ENCODE results near the gene SMC1B. TPM values are rescaled to one million over a fixed set of nuclear protein-coding genes. Genes with fewer than 3 reads are reported as not detected.
"Not testable (repeated sequence)": the region's sequence is repeated elsewhere in the genome, so short reads cannot be mapped to it uniquely, and the experiment has no call there.

SMC1B gene
- total RNA-seq, 1 experiment from 2014 or later: not detected

DNA sequence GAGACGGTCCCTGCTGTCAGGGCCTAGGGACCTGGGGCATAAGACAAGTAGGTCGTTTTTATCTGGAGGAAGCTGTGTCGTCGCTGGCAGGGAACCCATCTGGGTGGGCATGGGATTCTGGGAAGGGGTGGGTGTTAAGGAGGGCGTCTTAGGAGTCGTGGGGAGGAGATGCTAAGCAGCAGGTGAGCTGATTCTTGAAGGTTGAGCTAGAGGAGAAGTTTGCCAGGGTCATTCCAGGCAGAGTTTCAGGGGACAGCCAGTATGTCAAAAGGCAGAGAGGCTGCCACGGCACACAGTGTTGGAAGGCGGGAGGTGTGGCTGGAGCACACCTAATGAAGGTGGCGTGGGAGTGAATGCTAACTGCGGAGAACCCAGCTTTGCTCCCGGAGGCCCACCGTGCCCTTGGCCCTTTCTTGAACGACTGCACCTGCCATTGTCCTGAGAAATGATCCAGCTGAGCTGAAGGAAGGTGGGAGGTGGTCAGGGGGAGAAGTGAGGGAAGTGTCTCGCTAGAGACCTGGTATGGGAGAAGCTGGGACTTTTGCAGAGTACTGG, 102.3 kb downstream of the SMC1B start:
- no peak for DNase-seq (ENCODE audit: low spot score)
- in situ Hi-C loops (cut with HindIII; ENCODE audit: low sequenced_read_pairs): no loop called here

DNA sequence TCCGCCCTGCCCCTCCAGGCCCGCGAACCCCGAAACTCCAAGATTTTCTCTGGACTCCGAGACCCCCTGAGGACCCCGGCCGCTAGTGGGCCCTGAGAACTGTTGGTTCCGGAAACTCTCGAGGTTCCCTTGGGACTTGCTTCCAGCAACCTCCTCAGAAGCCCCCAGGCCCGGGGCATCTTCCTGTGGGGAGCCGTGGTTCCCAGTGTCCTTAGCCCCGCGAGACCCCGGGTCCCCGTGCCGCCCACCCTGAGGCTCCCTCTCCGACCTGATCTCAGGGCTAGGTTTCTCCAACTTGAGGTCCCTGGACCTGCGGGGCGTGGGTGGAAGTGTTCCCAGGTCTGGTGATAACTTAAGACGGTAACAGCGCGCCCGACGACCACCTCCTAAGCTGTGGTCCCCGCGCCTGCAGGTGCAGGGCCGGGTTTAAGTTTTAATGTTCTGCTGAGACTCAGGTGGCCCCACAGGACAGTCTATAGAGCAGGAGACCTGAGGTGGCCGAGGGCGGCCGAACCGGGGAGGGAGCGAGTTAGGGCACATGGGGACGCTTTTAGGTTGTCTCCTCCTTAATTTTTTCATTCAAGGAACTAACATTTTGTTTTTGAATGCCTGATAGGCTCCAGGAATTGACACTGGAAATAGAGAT, 102.9 kb downstream of the SMC1B start:
- in situ Hi-C loops (cut with HindIII; ENCODE audit: low sequenced_read_pairs): no loop called here

DNA sequence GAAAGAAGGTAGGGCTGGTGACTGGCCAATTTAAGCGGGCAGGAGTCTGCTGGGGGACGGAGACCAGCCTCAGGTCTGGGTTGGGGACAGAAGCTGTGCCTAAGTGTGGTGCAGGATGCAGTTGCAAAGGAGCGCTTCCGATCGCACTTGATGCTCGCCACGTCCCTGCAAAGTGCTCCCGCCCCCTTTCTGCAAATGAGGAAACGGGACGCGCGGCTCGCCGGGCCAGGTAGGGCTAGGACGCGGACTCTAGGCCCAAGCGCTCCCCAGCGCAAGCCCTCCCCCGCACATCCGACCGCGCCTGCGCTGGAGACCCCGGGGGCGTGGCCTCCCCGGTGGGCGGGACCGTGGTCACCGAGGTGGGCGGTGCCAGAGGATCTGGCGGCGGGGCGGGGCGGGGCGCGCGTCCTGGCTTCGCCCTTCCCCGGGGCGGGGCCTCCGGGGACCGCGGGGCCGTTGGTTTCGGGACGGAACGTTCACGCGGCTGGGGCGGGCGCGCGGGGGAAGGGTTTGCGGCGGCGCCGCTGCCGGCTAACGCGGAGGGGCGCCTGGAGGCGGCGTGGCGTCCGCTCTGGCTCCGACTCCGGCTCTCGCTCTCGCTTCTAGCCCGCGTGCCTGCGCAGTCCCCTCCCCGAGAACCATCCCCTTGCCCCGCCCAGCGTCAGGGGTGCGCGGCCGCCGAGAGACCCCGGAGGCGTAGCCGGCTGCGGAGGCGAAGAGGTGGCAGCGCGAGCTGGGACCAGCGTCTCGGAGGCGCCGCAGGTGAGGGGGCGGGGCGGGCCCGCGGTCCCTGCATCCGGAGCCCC, 103.8 kb downstream of the SMC1B start, which contains the start of gene FAM118A:
Gene FAM118A (plus strand): TSS at position 513 of the 806 bp plus-strand sequence. CDS start 12,446 bp downstream, outside the sequence.
- in situ Hi-C loops (cut with HindIII; ENCODE audit: low sequenced_read_pairs): no loop called here
- DNase-seq (ENCODE audit: low spot score): peak; percentile 94

More for the DNA sequence above, 102.9 kb downstream of the SMC1B start:
- DNase-seq (ENCODE audit: low spot score): peak; percentile 8

DNA sequence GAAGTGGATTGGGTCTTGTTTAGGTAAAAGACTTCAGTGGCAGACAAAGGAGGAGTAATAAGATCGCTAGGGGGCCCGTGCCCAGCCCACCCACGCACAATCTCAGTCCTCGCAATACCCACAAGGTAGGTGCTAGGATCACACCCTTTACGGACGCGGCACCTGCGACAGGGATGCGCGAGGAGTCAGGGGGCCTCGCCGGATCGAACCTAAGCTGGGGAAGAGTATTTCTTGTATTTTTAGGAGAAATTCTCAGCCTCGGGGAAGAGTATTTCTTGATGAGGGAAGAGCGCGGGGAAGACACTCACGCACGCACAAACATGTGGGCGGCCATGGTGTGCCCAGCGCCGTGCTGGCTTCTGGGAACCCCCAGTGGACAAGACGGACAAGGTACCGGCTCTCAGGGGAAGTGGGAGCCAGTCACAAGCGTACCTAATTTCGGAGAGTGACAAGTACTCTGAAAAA, 104.4 kb downstream of the SMC1B start:
- in situ Hi-C loops (cut with HindIII; ENCODE audit: low sequenced_read_pairs): no loop called here
- no peak for DNase-seq (ENCODE audit: low spot score)

DNA sequence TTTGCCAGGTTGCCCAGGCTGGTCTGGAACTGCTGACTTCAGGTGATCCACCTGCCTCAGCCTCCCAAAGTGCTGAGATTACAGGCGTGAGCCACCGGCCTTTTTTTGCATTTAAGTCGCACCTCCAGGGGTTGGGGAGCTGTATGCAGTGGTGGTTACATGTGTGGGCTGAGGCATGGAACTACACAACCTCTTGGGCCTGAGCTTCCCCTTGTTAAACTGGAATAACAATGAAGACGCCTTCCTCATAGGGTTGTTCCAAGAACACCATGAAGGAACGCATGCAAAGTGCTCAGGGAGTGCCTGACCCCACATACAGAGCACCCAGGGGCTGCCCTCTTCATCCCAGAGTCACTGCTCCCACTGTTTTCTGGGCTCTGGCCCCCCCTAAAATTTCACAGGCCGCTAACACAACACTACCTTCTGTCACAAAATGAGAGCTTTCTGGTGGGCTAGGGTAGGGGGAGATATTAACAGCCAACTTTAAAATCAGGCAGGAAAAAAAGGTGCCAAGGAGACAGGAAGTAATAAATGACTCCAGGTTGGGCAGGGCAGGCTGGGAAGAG, 104.9 kb downstream of the SMC1B start:
- in situ Hi-C loops (cut with HindIII; ENCODE audit: low sequenced_read_pairs): no loop called here

DNA sequence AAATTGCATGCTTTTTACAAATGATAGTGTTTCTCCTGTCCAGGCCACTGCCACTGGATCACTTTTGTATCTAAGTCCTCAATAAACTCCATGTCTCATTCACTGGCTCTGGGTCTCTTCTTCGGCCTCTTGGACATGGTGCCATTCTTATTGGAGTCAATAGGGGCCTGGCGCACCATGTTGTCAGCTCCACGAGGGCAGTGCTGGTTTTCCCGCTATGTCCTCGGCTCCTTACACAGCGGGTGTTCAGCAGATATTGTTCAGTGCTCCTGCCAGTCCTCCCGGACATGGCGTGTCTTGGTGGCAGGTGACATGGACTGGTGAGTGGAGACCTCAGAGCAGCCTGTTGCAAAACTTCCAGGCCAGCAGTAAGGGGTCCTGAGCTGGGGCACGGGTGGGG, 107.3 kb downstream of the SMC1B start:
- in situ Hi-C loops (cut with HindIII; ENCODE audit: low sequenced_read_pairs): no loop called here
- no peak for DNase-seq (ENCODE audit: low spot score)

More for the DNA sequence above, 104.9 kb downstream of the SMC1B start:
- DNase-seq (ENCODE audit: low spot score): no peak

DNA sequence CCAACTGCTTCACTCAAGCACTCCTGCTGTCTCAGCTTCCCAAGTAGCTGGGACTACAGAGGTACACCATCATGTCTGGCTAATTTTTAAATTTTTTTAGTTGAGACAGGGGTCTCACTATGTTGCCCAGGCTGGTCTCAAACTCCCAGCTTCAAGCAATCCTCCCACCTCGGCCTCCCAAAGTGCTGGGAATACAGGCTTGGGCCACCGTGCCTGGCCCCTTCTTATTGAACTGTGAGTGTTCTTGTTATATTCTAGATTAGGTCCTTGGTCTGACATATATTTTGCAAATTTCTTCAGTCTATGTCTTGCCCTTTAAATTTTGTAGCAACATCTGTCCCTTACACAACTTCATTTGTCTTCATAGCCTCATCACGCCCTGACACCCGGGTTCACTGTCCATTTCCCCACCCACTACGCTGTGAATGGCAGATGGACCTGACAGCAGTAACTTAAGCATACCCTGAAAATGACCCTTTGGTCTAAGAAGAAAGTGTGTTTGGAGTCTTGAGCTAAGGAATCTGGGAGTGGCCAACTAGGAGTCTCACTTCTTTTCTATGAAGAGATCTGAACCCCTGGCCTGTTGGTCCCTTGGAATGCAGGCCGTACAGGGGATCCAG, 107.8 kb downstream of the SMC1B start:
- in situ Hi-C loops (cut with HindIII; ENCODE audit: low sequenced_read_pairs): no loop called here
- no peak for DNase-seq (ENCODE audit: low spot score)

DNA sequence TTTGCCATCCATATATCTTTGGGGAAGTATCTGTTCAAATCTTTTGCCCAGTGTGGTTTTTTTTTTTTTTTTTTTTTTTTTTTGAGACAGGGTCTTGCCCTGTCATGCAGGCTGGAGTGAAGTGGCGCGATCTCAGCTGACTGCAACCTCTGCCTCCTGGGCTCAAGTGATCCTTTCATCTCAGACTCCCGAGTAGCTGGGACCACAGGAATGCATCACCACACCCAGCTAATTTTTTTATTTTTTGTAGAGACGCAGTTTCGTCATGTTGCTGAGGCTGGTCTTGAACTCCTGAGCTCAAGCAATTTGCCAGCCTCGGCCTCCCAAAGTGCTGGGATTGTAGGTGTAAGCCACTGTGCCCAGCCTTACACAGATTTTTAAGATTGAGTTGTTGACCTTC, 108.4 kb downstream of the SMC1B start:
- DNase-seq (ENCODE audit: low spot score): no peak
- in situ Hi-C loops (cut with HindIII; ENCODE audit: low sequenced_read_pairs): no loop called here

DNA sequence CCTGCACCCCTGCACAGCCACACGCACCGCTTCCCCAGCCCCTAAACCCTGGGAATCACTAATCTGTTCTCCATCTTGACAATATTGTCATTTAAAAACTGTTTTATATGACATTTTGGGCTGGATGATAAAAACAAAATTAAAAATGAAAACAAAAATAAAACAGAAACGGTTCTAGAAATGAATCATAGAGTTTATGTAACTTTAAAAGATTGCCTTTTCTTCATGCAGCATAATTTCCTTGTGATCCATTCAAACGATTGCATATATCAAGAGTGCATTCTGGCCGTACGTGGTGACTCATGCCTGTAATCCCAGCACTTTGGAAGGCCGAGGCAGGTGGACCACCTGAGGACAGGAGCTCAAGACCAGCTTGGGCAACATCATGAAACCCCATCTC, 110.2 kb downstream of the SMC1B start:
- no peak for DNase-seq (ENCODE audit: low spot score)
- in situ Hi-C loops (cut with HindIII; ENCODE audit: low sequenced_read_pairs): no loop called here

DNA sequence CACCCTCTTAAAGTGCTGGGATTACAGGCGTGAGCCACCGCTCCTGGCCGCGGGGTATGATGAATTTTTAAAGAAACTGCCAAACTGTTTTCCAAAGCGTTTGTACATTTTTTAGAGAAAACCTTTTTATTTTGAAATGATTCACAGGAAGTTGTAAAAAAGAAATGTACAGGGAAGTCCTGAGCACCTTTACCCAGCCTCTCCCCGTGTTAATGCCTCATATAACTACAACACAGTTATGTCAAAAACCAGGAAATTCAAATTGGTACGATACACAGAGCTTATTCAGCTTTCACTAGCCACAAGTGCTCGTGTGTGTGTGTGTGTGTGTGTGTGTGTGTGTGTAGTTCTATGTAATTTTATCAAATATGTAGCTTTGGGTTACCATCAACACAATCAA, 110.6 kb downstream of the SMC1B start:
- in situ Hi-C loops (cut with HindIII; ENCODE audit: low sequenced_read_pairs): no loop called here

DNA sequence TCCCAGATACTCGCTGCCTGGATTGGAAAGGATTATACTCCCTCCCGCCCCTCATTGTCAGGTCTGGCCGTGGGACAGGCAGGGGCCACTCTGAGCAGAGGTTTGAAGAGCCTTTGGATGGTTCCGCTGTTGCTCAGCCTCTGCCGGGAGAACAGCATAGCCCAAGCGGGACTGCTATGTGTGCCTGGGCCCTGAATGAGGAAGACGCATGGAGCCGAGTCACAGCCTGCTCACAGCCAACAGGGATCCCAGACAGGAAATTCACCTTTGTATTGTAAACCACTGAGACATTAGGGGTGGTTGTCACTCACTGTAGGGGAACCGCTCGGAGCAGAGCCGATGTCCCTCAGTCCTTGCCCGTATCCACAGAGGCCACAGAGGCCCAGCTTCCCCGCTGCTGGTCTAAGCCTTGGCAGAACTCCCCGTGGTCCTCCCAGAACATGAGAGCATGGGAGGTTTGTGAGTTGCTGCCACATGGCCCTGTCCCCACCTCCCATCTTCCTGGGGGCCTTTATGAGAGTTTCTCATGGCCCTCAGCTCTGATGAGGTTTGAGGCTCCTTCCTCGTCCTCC, 114.4 kb downstream of the SMC1B start:
- DNase-seq (ENCODE audit: low spot score): no peak
- in situ Hi-C loops (cut with HindIII; ENCODE audit: low sequenced_read_pairs): no loop called here

More for the DNA sequence above, 110.6 kb downstream of the SMC1B start:
- no peak for DNase-seq (ENCODE audit: low spot score)

DNA sequence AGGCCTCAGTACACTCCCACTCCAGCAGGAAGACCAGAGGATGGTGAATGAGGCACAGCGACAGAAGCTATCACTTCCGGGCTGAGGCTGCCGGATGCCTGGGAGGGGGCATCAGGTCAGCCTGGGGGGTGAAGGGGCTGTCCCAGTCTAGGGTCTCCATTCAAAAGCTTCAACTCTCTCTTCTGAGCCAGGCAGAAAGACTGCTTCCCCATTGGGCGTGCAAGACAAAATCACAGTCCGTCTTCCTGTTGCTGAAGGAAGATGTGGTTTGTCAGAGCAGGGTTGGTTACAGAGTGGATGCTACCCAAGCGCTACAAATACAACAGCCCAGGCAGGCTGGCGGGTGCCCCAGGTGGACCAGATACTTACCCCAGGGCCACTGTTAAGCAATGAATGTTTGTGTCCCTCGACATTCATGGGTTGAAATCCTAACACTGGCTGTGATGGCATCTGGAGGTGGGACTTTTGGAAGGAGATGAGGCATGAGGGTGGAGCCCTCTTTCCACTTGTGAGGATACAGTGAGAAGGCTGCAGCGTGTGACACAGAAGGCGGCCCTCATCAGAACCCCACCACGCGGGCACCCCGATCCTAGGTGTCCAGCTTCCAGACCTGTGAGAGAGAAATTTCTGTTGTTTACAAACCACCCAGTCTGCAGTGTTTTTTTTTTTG, 116.6 kb downstream of the SMC1B start:
- in situ Hi-C loops (cut with HindIII; ENCODE audit: low sequenced_read_pairs): no loop called here
- no peak for DNase-seq (ENCODE audit: low spot score)

DNA sequence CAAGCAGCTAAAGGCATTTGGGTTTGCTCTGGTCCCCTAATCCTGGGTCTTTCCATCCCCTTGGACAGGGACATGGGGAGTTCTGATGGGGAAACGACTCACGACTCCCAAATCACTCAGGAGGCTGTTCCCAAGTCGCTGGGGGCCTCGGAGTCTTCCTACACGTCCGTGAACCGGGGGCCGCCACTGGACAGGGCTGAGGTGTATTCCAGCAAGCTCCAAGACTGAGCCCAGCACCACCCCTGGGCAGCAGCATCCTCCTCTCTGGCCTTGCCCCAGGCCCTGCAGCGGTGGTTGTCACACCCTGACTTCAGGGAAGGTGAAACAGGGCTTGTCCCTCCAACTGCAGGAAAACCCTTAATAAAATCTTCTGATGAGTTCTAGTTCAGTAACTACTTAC, 117.9 kb downstream of the SMC1B start:
- in situ Hi-C loops (cut with HindIII; ENCODE audit: low sequenced_read_pairs): no loop called here
- DNase-seq (ENCODE audit: low spot score): no peak

DNA sequence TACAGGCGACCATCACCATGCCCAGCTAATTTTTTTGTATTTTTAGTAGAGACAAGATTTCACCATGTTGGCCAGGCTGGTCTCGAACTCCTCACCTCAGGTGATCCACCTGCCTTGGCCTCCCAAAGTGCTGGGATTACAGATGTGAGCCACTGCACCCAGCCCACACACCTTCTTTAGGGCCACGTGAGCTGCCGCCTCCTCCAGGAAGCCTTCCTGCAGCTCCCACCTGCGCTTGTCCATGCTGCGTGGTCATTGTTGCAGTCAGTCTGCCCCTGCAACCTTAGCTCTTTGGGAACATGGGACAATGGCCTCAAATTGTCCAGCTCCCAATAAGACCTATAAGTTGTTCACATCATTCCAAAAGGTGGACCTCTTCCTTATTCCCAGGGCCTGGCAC, 118.4 kb downstream of the SMC1B start:
- in situ Hi-C loops (cut with HindIII; ENCODE audit: low sequenced_read_pairs); DNase-seq (ENCODE audit: low spot score): not testable (repeated sequence)

Other genes with a start within 250 kb of the SMC1B start
- 46.0 and 51.9 TPM in 2 replicates for gene NUP50, start 249.7 kb downstream of the SMC1B start, total RNA-seq (2014; rRNA removed; shearing (Covaris generic))
- gene KIAA0930, start 172.7 kb downstream of the SMC1B start, total RNA-seq (2014; rRNA removed; shearing (Covaris generic)): 32.8 and 71.4 TPM in 2 replicates
- not detected in 2 replicates for gene UPK3A, start 128.7 kb downstream of the SMC1B start, total RNA-seq (2014; rRNA removed; shearing (Covaris generic))
- gene FAM118A, start 103.7 kb downstream of the SMC1B start, total RNA-seq (2014; rRNA removed; shearing (Covaris generic)): 11.0 and 38.4 TPM in 2 replicates
- gene RIBC2, start 94 bp upstream of the SMC1B start, total RNA-seq (2014; rRNA removed; shearing (Covaris generic)): 0.49 and 6.6 TPM in 2 replicates
- 97.6 and 128 TPM in 2 replicates for gene FBLN1, start 89.3 kb upstream of the SMC1B start, total RNA-seq (2014; rRNA removed; shearing (Covaris generic))

All from G401 (cell line).